BLaER1 treated with 17β-estradiol and CSF1 and Interleukin-3, amounts not matched to agents 10 nM and 100 nM (cell line): ENCODE measurements around the gene MAP2K5.

Source experiments
- H3K27ac ChIP-seq, 11 experiments: shearing (Covaris generic); formaldehyde crosslinking; 2 replicates each; pipeline ENCODE4 v1.8.1; 2022
- H3K27me3 ChIP-seq, 11 experiments: shearing (Covaris generic); formaldehyde crosslinking; 2 replicates each; pipeline ENCODE4 v1.8.1; 2022
- H3K36me3 ChIP-seq, 11 experiments: shearing (Covaris generic); formaldehyde crosslinking; 2 replicates each; pipeline ENCODE4 v1.8.1; 2022
- H3K4me1 ChIP-seq, 10 experiments: shearing (Covaris generic); formaldehyde crosslinking; 2 replicates each; pipeline ENCODE4 v1.8.1; 2022
- H3K4me2 ChIP-seq, 11 experiments: shearing (Covaris generic); formaldehyde crosslinking; 2 replicates each; pipeline ENCODE4 v1.8.1; 2022
- H3K4me3 ChIP-seq, 10 experiments: shearing (Covaris generic); formaldehyde crosslinking; 2 replicates each; pipeline ENCODE4 v1.8.1; 2022
- H3K9ac ChIP-seq, 11 experiments: shearing (Covaris generic); formaldehyde crosslinking; 2 replicates each; pipeline ENCODE4 v1.8.1; 2022
- H3K9me3 ChIP-seq, 11 experiments: shearing (Covaris generic); formaldehyde crosslinking; replicated peaks in 1 of 11; 2 replicates each; pipeline ENCODE4 v1.8.1; 2022
- H4K20me1 ChIP-seq, 11 experiments: shearing (Covaris generic); formaldehyde crosslinking; 2 replicates each; pipeline ENCODE4 v1.8.1; 2022
- Cebpa-rat ChIP-seq, 11 experiments: shearing (Covaris generic); IDR thresholded peaks; 2 replicates each; pipeline ENCODE4 v1.8.1; 2022

The MAP2K5 gene

DNA sequence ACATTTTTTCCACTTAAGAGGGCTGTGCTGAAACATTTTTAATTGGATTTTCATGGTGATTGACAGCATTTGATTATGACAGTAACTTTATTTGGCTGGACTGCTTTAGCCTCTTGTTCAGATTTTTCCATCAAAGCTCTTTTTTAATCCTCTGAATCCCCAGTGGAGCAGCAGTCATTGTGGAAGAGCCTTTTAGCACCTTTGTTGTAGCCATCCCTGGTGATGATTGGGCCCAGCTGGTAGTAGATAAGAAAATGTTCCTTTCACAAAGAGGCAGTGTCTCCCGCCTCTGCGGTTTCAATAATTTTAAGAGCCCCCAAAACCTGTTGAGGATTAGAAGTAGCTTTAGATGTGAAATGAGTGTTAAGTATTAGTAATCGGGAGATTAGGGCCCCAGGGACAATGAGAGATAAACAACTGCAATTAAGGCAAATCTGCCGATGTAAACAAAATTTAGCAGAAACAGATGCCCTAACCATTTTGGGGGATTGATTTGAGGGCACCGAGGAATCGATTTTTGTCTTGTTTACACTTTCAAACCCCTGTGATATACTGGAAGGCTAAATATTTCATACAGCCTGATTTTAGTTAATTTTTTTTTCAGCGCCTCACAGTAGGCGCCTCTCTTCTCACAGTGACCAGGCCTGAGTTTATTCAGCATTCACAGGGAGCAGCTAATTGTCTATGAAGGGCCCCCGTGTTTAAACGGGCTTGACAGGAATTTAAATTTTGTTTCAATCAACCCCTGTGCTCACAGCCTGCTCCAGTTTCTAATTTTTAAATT, 239.6 kb downstream of the MAP2K5 start:
- no peak for TF ChIP-seq Cebpa-rat (IDR thresholded peaks at IDR 0.05)
- Histone ChIP-seq H3K4me1 (peaks cover 36 to 79% (median 68%) of the 10 kb centered on the region in 10 experiments), H3K4me3 (peak overlapping the region in 4 of 10 experiments; percentile 44 to 53 (median 48); a peak in 7 of 20 replicates), H3K36me3 (no peaks in the 10 kb centered on the region), H3K27me3 (no peaks in the 10 kb centered on the region), H3K4me2 (peak overlapping the region; percentile 64 to 97 (median 83); a peak in 21 of 22 replicates), H3K27ac (peak overlapping the region in 8 of 11 experiments; percentile 29 to 92 (median 74); a peak in 14 of 22 replicates), H4K20me1 (peaks cover 0 to 4% (median 0%) of the 10 kb centered on the region in 11 experiments; a peak in 1 of 22 replicates), H3K9ac (peak overlapping the region in 10 of 11 experiments; percentile 17 to 77 (median 48); a peak in 17 of 22 replicates), H3K9me3 (no peaks in the 10 kb centered on the region)

GRCh38 chr15:67782691-67782991, 240.1 kb downstream of the MAP2K5 start:
- H3K4me3 ChIP-seq, result peak overlapping the region in 6 of 10 experiments; percentile 7 to 53 (median 46); a peak in 11 of 20 replicates
- H3K9me3 ChIP-seq, result no peaks in the 10 kb centered on the region
- H3K9ac ChIP-seq, result peak overlapping the region in 10 of 11 experiments; percentile 17 to 77 (median 48); a peak in 19 of 22 replicates
- no peak for TF ChIP-seq Cebpa-rat (IDR thresholded peaks at IDR 0.05)
- H3K27ac ChIP-seq, result peak overlapping the region in 9 of 11 experiments; percentile 10 to 92 (median 65); a peak in 15 of 22 replicates
- peaks cover 0 to 4% (median 0%) of the 10 kb centered on the region in 11 experiments; a peak in 1 of 22 replicates for H4K20me1 ChIP-seq
- H3K4me1 ChIP-seq, result peaks cover 36 to 77% (median 67%) of the 10 kb centered on the region in 10 experiments
- peak overlapping the region; percentile 64 to 97 (median 83) for H3K4me2 ChIP-seq
- H3K36me3 ChIP-seq, result no peaks in the 10 kb centered on the region
- no peaks in the 10 kb centered on the region for H3K27me3 ChIP-seq

DNA sequence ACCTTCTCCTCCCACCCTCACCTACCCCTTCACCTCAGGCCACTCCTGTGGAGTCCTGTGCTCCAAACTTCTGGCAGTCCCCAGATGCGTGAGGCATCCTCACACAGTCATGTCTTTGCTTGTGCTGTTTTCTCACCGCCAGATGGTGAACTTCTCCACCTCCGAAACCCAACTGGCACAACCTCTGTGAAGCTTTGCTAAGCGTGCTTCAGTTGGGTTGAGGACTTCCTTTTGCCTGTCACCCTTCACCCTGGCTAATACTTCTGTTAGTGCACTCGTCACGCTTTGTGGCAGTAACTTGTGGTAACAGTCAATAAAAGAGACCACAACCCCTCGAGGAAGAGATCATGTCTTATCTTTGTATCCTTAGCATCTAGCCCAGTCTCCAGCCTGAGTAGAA, 240.8 kb downstream of the MAP2K5 start:
- Histone ChIP-seq H3K27ac (peak overlapping the region in 9 of 11 experiments; percentile 10 to 92 (median 65); a peak in 15 of 22 replicates), H3K4me2 (peak overlapping the region; percentile 64 to 97 (median 83))

DNA sequence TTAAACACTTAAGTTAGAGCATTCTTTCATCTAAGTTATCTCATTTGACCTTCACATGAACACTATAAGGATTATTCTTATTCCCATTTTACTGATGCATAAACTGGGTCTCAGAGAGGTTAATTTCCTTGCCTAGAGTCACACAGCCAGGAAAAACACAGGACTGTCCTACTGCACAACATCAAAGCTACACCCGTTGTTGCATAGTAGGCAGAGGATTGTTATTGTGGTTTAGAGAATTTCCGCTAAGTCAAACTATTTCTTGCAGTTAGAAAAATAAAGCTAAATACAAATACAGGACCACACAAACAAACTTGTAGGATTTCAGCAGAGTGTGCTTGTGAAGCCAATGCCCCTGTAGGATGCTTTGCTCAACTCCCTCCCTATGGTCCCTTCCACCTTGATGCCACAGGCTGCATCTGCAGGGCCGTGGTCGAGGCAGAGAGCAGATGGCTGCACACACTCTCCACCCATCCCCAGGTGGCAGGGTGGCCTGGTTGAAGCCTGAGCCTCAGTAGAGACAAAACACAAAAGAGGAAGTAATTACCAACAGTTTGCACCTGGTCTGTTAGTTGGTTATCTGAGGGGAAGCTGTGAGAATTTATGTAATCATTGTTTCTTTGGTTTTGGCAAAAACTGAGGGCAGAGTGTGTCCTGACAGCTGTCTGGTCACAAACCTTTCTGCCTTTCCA, 241.7 kb downstream of the MAP2K5 start:
- peaks cover 36 to 77% (median 67%) of the 10 kb centered on the region in 10 experiments for H3K4me1 ChIP-seq
- H3K9me3 ChIP-seq, result peaks cover 0 to 5% (median 0%) of the 10 kb centered on the region in 11 experiments; a peak in 3 of 22 replicates
- peaks cover 0 to 4% (median 0%) of the 10 kb centered on the region in 11 experiments; a peak in 1 of 22 replicates for H4K20me1 ChIP-seq
- TF ChIP-seq Cebpa-rat (IDR thresholded peaks at IDR 0.05), result peak in 5 of 11 experiments; percentile 70 to 83 (median 81); a peak in 10 of 22 replicates
- H3K4me3 ChIP-seq, result peak overlapping the region in 1 of 10 experiments; percentile 49; a peak in 1 of 20 replicates
- 0 out of 22 replicates have a peak, but pooled peaks cover 0 to 5% (median 0%) of the 10 kb centered on the region in 11 experiments for H3K36me3 ChIP-seq
- H3K27ac ChIP-seq, result peak overlapping the region in 8 of 11 experiments; percentile 49 to 92 (median 74); a peak in 15 of 22 replicates
- H3K4me2 ChIP-seq, result peak overlapping the region; percentile 27 to 97 (median 83); a peak in 20 of 22 replicates
- peak overlapping the region in 5 of 11 experiments; percentile 38 to 77 (median 74); a peak in 9 of 22 replicates for H3K9ac ChIP-seq
- H3K27me3 ChIP-seq, result no peaks in the 10 kb centered on the region

More for the DNA sequence above, 240.8 kb downstream of the MAP2K5 start:
- peak overlapping the region in 8 of 11 experiments; percentile 17 to 77 (median 62); a peak in 17 of 22 replicates for H3K9ac ChIP-seq
- no peaks in the 10 kb centered on the region for H3K27me3 ChIP-seq
- peaks cover 0 to 4% (median 0%) of the 10 kb centered on the region in 11 experiments; a peak in 1 of 22 replicates for H4K20me1 ChIP-seq
- no peaks in the 10 kb centered on the region for H3K9me3 ChIP-seq
- H3K4me3 ChIP-seq, result peak overlapping the region in 6 of 10 experiments; percentile 7 to 53 (median 46); a peak in 11 of 20 replicates
- peaks cover 36 to 77% (median 67%) of the 10 kb centered on the region in 10 experiments for H3K4me1 ChIP-seq
- TF ChIP-seq Cebpa-rat (IDR thresholded peaks at IDR 0.05), result no peak
- H3K36me3 ChIP-seq, result 0 out of 22 replicates have a peak, but pooled peaks cover 0 to under 1% (median 0%) of the 10 kb centered on the region in 11 experiments

GRCh38 chr15:67784856-67785430, 242.4 kb downstream of the MAP2K5 start:
- H4K20me1 ChIP-seq, result peaks cover 0 to 4% (median 0%) of the 10 kb centered on the region in 11 experiments; a peak in 1 of 22 replicates
- 0 out of 22 replicates have a peak, but pooled peaks cover 0 to 5% (median 0%) of the 10 kb centered on the region in 11 experiments for H3K36me3 ChIP-seq
- H3K27ac ChIP-seq, result peak overlapping the region in 8 of 11 experiments; percentile 49 to 92 (median 74); a peak in 16 of 22 replicates
- H3K27me3 ChIP-seq, result no peaks in the 10 kb centered on the region
- no peak overlapping the region for H3K4me3 ChIP-seq
- H3K9me3 ChIP-seq, result peaks cover 0 to 5% (median 0%) of the 10 kb centered on the region in 11 experiments; a peak in 3 of 22 replicates
- no peak for TF ChIP-seq Cebpa-rat (IDR thresholded peaks at IDR 0.05)
- H3K4me1 ChIP-seq, result peaks cover 32 to 72% (median 62%) of the 10 kb centered on the region in 10 experiments
- H3K9ac ChIP-seq, result peak overlapping the region in 6 of 11 experiments; percentile 8 to 76 (median 72); a peak in 10 of 22 replicates
- H3K4me2 ChIP-seq, result peak overlapping the region in 10 of 11 experiments; percentile 73 to 97 (median 84); a peak in 19 of 22 replicates

DNA sequence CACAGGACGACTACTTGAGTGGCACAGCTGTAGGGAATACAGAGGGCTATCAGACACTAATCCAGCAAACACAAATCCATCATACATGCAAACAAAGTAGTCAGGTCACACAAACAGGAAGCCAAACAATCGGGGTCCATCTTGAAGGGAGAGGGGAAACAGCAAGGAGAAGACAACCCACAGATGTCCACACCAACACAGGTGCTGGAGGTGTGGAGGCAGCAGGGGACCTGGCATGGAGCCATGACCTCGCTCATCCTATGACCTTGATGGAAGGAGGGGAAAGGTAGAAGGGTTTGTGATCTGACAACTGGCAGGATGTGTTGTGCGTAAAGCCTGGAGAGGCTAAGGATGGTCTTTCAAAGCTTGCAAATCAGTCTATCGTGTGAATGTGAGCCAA, 242.9 kb downstream of the MAP2K5 start:
- TF ChIP-seq Cebpa-rat (IDR thresholded peaks at IDR 0.05), result no peak
- Histone ChIP-seq H3K36me3 (peaks cover 0 to 7% (median 0%) of the 10 kb centered on the region in 11 experiments; a peak in 1 of 22 replicates), H4K20me1 (peaks cover 0 to 4% (median 0%) of the 10 kb centered on the region in 11 experiments; a peak in 1 of 22 replicates), H3K9me3 (peaks cover 0 to 5% (median 0%) of the 10 kb centered on the region in 11 experiments; a peak in 3 of 22 replicates), H3K27ac (peak overlapping the region in 8 of 11 experiments; percentile 49 to 92 (median 74); a peak in 14 of 22 replicates), H3K4me1 (peaks cover 29 to 68% (median 59%) of the 10 kb centered on the region in 10 experiments), H3K27me3 (no peaks in the 10 kb centered on the region), H3K4me3 (no peak overlapping the region), H3K4me2 (peak overlapping the region in 8 of 11 experiments; percentile 77 to 97 (median 85); a peak in 16 of 22 replicates), H3K9ac (peak overlapping the region in 6 of 11 experiments; percentile 8 to 76 (median 72); a peak in 9 of 22 replicates)

DNA sequence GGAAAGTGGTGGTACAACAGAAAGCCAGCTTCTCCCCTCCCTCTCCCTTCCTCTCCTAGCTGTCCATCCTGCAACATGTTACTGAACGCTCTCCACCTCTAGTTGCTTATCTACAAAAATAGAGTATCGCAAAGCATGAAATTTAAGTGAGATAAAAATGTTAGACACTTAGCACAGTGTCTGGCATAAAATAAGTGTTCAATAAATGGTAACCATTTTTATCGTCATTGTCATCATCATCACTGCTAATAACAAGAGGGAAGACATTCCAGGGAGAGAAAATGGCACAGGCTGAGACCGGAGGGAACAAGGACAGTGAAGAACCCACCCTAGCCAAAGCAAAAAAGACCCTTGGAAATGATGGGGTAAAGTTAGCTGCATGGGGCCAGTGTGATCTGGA, 244.1 kb downstream of the MAP2K5 start:
- Histone ChIP-seq H3K27me3 (no peaks in the 10 kb centered on the region), H3K9me3 (peaks cover 0 to 5% (median 0%) of the 10 kb centered on the region in 11 experiments; a peak in 3 of 22 replicates), H3K9ac (no peak overlapping the region), H3K4me1 (peaks cover 29 to 56% (median 47%) of the 10 kb centered on the region in 10 experiments), H3K27ac (peak overlapping the region in 3 of 11 experiments; percentile 84 to 92 (median 86); a peak in 5 of 22 replicates), H3K36me3 (peaks cover 0 to 17% (median 0%) of the 10 kb centered on the region in 11 experiments; a peak in 1 of 22 replicates), H3K4me2 (peak overlapping the region in 4 of 11 experiments; percentile 17 to 87 (median 56); a peak in 5 of 22 replicates), H3K4me3 (no peak overlapping the region), H4K20me1 (peaks cover 0 to 4% (median 0%) of the 10 kb centered on the region in 11 experiments; a peak in 1 of 22 replicates)
- no peak for TF ChIP-seq Cebpa-rat (IDR thresholded peaks at IDR 0.05)
